Measurements from ENCODE around the gene GOT2. TPM values are rescaled to one million over a fixed set of nuclear protein-coding genes. Genes with fewer than 3 reads are reported as not detected.

Gene GOT2
- total RNA-seq, 1 donor, result 29.9 TPM

DNA sequence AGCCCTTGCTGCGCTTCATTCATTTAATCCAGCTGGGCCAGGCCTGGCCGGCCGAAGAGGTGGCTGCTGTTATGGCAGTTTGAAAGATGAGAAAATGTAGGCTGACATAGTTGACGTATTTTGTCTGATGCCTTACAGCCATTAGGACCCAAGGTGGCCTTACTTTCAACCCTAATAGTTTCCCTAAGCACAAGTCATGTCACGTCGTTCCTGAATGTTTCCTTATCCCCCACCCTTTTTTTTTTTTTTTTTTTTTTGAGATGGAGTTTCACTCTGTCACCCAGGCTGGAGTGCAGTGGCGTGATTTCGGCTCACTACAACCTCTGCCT, 307 bp upstream of the GOT2 start:
- DNase-seq (ENCODE audit: low read depth), result no peak
- TF ChIP-seq, protein P1, sequence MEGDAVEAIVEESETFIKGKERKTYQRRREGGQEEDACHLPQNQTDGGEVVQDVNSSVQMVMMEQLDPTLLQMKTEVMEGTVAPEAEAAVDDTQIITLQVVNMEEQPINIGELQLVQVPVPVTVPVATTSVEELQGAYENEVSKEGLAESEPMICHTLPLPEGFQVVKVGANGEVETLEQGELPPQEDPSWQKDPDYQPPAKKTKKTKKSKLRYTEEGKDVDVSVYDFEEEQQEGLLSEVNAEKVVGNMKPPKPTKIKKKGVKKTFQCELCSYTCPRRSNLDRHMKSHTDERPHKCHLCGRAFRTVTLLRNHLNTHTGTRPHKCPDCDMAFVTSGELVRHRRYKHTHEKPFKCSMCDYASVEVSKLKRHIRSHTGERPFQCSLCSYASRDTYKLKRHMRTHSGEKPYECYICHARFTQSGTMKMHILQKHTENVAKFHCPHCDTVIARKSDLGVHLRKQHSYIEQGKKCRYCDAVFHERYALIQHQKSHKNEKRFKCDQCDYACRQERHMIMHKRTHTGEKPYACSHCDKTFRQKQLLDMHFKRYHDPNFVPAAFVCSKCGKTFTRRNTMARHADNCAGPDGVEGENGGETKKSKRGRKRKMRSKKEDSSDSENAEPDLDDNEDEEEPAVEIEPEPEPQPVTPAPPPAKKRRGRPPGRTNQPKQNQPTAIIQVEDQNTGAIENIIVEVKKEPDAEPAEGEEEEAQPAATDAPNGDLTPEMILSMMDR (IDR thresholded peaks at IDR 0.05; ENCODE audit: insufficient read depth, low read length), result no peak
- peak overlapping the region; percentile 90 for H3K4me3 ChIP-seq (ENCODE audit: low read depth, low read length)

DNA sequence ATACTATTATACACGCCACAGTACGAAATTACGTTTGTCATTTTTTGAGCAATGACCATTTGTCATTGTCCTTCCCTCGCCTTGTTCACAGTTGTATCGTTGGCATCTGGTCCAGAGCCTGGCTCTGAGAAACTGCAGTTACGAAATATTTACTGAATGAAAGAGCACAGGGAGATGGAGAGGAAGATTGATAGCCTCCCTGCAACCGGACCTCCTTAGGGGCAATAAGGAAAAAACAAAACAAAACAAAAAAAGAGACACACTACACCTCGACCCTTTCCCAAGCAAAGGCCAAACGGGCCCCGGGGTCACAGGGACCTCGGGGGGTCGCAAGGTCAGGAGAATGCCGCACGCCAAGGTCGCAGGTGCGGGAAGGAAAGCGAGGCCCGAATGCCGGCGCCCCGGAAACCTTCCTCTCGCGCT, 857 bp downstream of the GOT2 start:
- H3K4me3 ChIP-seq (ENCODE audit: low read depth, low read length), result peak overlapping the region; percentile 90
- TF ChIP-seq, protein P1 (IDR thresholded peaks at IDR 0.05; ENCODE audit: insufficient read depth, low read length), result no peak
- peak; percentile 27 for DNase-seq (ENCODE audit: low read depth)

DNA sequence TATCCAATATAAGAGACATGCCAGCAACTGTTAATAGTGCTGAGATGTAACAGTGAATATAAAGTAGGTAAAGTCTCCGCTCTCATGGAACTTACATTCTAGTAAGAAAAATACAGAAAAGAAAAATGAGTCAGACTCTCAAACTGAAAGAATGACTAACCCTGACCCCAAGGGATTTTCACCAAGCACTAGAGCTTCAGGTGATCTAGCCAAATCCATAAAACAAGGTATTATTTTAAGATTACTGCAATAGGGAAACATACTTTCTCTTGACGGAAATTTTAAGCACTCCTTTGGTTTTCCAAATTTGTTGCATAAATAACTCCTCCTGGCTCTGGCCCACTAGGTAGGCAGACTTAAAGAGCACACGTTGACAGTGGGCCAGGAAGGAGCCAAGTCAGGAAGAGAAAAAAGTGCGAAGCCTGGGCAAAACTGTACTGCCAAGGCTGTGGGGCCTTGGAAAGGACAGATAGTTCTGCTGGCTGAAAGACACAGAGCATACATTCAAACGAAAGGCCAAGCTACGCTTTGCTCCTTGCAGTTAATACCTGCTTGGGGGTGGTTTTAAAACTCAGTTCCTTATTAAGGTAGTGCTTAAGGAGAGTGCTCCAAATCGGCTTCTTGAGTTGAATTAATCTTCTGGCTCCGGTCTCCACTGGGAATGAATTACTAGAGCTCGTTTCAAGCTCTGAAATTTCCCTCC, 1.4 kb downstream of the GOT2 start:
- DNase-seq (ENCODE audit: low read depth), result peak; percentile 62
- TF ChIP-seq, protein P1 (IDR thresholded peaks at IDR 0.05; ENCODE audit: insufficient read depth, low read length), result no peak
- H3K4me3 ChIP-seq (ENCODE audit: low read depth, low read length), result peak overlapping the region; percentile 90

DNA sequence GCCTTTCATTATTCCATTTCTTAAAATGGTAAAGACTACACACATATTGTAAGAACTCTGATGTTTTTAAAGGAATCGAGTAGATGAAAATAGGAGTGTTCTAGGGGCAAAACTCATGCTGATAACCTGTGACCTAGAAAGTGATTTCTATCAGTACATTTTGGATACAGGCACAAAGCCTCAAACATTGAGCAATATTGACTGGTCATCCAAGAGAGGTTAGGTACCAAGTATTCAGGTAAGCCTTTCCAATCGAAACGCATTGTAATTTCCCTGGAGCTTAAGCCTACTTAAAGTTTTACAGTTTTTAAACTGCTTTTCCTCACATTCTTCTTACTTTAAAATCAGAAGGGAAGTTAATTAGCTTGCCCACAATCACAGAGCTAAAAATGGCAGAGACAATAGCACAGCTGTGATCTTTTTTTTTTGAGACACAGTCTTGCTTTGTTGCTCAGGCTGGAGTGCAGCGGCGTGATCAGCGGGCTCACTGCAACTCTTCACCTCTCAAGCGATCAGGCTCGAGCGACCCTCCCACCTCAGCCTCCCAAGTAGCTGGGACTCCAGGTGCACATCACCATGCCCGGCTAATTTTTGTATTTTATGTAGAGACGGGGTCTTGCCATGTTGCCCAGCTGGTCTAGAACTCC, 3.3 kb downstream of the GOT2 start:
- TF ChIP-seq, protein P1 (IDR thresholded peaks at IDR 0.05; ENCODE audit: insufficient read depth, low read length), result no peak
- H3K4me3 ChIP-seq (ENCODE audit: low read depth, low read length), result no peak overlapping the region
- no peak for DNase-seq (ENCODE audit: low read depth)

DNA sequence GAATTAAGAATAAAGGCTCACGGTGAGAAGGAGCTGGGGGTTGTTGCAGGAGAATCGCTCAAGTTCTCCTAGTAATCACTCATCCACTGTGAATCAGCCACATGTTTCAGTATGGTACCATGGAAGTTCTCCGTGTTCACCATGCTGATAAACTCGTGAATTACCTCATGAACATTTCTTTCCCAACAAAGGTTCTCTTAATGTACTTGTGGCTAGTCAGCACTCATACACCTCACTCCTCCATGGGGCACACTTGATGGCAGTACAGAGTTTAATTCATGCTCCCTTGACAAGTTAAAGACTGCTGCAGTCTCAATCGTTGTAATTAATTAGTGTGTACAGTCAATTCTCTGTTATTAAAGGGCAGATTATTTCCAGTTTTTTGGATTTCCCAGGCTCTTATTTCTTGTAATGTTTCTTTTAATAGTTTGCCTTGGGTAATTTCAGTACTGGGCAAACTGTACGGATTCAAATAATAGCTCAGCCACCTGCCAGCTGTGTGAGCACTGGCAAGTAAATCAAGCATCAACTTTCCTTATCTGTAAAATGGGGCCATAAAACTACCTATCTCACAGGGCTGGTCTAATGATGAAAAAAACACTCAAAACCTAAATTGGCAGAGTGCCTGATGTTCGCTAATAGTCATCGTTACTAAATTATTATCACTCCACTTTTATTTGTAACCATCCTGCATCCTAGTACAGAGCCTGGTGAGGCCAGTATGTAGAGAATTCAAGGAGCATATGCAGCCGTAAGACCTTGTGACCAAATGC, 6.1 kb downstream of the GOT2 start:
- TF ChIP-seq, protein P1 (IDR thresholded peaks at IDR 0.05; ENCODE audit: insufficient read depth, low read length), result no peak
- DNase-seq (ENCODE audit: low read depth), result no peak
- no peak overlapping the region for H3K4me3 ChIP-seq (ENCODE audit: low read depth, low read length)

DNA sequence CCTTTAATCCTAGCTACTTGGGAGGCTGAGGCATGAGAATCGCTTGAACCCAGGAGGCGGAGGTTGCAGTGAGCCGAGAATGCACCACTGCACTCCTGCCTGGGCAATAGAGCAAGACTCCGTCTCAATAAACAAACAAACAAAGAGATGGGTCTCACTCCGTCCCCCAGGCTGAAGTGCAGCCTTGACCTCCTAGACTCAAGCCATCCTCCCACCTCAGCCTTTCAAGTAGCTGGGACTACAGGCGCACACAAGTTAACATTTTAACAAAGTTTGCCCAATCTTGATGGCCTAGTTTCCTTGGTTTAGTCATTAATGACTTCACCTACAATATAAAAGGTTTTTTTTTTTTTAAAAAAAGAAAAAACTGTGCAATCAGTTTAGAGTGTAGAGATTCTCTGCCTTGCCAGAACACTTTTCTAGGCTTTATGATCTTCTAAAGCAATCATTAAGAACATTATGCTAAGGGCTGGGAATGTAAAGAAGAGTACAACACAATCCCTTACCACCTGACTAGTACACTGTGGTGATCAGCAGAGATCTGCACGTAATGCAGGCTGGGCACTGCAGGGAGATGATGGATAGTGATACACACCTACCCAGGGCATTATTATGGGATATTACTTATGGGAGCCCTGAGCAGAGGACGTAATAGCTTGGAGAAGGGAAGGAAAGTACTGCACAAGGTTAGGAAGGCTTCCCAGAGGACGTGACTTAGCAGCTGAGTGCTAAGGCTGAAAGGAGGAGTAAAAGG, 6.9 kb downstream of the GOT2 start:
- TF ChIP-seq, protein P1 (IDR thresholded peaks at IDR 0.05; ENCODE audit: insufficient read depth, low read length), result no peak
- no peak overlapping the region for H3K4me3 ChIP-seq (ENCODE audit: low read depth, low read length)
- DNase-seq (ENCODE audit: low read depth), result no peak
